ENCODE results near the gene ADPRM. TPM values are rescaled to one million over a fixed set of nuclear protein-coding genes. Genes with fewer than 3 reads are reported as not detected.

ADPRM gene
- total RNA-seq, 2 donors from 2014 or later, result 6.9 to 13.6 TPM

DNA sequence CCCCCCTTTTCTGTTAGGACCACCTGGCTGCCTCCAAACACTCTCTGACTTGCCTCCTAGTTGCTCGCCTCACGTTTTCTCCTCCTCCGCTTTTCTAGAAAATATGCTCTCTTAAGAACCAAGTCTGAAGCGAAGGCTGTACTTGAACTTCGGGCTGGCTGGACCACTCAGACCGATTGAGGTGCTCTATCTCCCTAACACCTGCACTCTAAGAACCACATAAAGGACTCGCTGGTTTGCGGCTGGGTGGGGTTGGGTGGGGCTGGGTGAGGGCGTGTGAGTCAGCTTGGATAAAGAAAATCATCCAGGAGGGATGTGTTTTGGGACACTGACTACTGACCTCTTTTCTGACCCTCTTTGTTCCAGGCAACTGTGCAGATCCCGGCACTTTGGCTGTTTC, 55.3 kb downstream of the ADPRM start:
- Histone ChIP-seq H3K9me3 (no peaks in the 10 kb centered on the region), H3K27me3 (replicated peaks; ENCODE audit: insufficient read depth) (no peaks in the 10 kb centered on the region), H3K27ac (no peak overlapping the region), H3K36me3 (no peaks in the 10 kb centered on the region), H3K4me1 (ENCODE audit: control insufficient read depth in 1 of 2, low read depth in 2 of 2) (no peaks in the 10 kb centered on the region), H3K4me3 (no peak overlapping the region)
- no peak for ATAC-seq (ENCODE audit: insufficient number of reproducible peaks, low FRiP score, low read depth)
- DNase-seq (ENCODE audit: low spot score), result no peak
- TF ChIP-seq, protein P1, sequence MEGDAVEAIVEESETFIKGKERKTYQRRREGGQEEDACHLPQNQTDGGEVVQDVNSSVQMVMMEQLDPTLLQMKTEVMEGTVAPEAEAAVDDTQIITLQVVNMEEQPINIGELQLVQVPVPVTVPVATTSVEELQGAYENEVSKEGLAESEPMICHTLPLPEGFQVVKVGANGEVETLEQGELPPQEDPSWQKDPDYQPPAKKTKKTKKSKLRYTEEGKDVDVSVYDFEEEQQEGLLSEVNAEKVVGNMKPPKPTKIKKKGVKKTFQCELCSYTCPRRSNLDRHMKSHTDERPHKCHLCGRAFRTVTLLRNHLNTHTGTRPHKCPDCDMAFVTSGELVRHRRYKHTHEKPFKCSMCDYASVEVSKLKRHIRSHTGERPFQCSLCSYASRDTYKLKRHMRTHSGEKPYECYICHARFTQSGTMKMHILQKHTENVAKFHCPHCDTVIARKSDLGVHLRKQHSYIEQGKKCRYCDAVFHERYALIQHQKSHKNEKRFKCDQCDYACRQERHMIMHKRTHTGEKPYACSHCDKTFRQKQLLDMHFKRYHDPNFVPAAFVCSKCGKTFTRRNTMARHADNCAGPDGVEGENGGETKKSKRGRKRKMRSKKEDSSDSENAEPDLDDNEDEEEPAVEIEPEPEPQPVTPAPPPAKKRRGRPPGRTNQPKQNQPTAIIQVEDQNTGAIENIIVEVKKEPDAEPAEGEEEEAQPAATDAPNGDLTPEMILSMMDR (IDR thresholded peaks at IDR 0.05), result no peak

DNA sequence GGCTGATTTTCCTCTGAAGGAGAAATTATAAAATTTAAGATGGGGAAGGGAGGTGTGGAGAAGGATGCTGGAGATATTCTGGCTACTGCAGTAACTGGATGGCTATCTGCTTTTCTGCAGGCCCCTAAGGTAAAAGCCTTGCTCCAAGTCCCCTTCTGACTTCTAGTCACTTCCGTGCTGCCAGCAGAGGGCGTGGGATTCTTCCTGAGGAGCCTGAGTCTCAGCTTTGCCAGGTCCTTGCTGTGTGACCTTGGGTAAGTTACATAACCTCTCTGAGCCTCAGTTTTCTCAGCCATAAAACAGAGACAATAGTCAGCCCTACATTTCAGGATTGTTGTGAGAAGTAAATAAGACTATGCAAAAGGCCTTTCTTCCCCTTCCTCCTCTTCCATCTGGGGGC, 56.7 kb downstream of the ADPRM start:
- Histone ChIP-seq H3K9me3 (no peaks in the 10 kb centered on the region), H3K4me1 (ENCODE audit: control insufficient read depth in 1 of 2, low read depth in 2 of 2) (no peaks in the 10 kb centered on the region), H3K27ac (no peak overlapping the region), H3K27me3 (replicated peaks; ENCODE audit: insufficient read depth) (no peaks in the 10 kb centered on the region), H3K36me3 (no peaks in the 10 kb centered on the region), H3K4me3 (no peak overlapping the region)
- DNase-seq (ENCODE audit: low spot score), result no peak
- TF ChIP-seq, protein P1 (IDR thresholded peaks at IDR 0.05), result no peak
- no peak for ATAC-seq (ENCODE audit: insufficient number of reproducible peaks, low FRiP score, low read depth)

DNA sequence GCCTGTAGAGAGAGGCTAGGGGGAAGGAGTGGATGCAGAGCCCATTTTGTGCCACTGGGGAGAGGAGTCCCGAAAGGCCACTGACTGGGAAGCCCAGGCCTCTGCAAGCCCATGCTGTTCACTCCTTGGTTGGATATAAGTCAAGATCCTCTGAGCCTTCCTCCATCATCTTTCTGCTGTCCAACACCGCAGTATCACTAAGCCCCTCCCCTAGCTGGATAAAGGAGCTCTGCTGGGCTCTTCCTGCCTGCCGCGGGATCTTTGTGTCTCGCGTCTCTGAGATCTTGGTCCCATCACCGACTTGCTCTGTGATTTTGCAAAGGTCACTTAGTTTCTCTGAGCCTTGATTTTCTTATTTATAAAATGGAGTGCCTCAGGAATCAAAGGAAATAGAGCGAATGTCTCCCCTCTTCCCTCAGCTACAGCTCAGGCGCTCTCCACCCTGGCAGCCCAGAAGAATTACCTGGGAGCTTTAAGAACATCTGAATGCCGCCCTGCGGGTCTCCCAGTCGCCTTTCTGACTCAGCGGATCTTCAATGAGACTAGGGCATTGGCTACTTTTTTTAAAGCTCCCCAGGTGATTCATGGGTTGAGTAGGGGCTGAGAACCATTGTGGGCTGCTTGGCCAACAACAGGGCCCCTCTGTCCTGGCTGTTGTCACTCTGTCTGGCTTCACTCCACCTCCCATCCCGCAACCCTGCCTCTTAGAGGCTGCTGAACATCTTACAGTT, 57.6 kb downstream of the ADPRM start:
- Histone ChIP-seq H3K36me3 (no peaks in the 10 kb centered on the region), H3K4me1 (ENCODE audit: control insufficient read depth in 1 of 2, low read depth in 2 of 2) (no peaks in the 10 kb centered on the region), H3K27me3 (replicated peaks; ENCODE audit: insufficient read depth) (no peaks in the 10 kb centered on the region), H3K4me3 (no peak overlapping the region), H3K9me3 (no peaks in the 10 kb centered on the region), H3K27ac (no peak overlapping the region)
- TF ChIP-seq, protein P1 (IDR thresholded peaks at IDR 0.05), result no peak
- ATAC-seq (ENCODE audit: insufficient number of reproducible peaks, low FRiP score, low read depth), result no peak
- DNase-seq (ENCODE audit: low spot score), result no peak

DNA sequence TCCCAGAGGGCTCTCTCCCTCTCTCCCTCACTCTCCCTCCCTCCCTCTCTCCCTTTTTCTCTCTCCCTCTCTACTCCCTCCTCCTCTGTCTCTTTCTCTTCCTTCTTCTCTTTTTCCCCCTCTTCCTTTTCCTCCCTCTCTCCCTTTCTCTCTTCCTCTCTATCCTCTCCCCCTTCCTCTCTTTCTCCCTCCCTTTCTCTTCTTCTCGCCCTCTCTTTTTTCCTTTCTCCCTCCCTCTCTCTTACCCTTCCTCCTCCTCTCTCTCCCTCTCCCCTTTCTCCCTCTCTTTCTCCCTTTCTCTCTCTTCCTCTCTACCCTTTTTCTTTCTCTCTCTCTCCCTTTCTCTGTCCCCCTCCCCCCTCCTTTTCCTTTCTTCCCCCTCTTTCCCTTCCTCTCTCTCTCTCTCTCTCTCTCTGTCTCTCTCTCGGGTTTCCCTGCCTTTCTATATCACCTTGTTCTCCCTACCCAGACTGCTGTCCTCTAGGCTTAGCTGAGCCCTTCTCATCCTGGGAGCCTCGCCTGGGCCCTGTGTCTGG, 58.3 kb downstream of the ADPRM start:
- Histone ChIP-seq H3K4me1 (ENCODE audit: control insufficient read depth in 1 of 2, low read depth in 2 of 2) (no peaks in the 10 kb centered on the region), H3K4me3 (no peak overlapping the region), H3K27ac (no peak overlapping the region), H3K36me3 (no peaks in the 10 kb centered on the region), H3K27me3 (replicated peaks; ENCODE audit: insufficient read depth) (no peaks in the 10 kb centered on the region), H3K9me3 (no peaks in the 10 kb centered on the region)
- TF ChIP-seq, protein P1 (IDR thresholded peaks at IDR 0.05), result no peak
- no peak for ATAC-seq (ENCODE audit: insufficient number of reproducible peaks, low FRiP score, low read depth)
- no peak for DNase-seq (ENCODE audit: low spot score)

DNA sequence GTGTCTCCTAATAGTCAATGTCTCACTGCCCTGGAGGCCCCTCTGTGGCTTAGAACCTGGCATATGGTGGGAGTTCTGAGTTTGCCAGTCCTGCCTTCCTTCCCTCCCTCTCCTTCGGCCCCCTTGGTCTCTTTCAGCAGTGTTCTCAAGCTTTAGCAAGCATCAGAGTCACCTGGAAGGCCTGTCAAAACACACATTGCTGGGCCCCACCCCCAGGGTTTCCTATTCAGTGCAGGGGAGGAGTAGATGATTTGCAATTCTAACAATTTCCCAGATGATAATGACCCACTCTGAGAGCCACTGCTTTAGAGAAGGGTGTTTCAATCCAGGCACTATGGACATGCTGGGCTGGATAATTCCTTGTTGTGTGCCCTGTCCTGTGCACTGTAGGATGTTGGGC, 58.8 kb downstream of the ADPRM start:
- H3K4me3 ChIP-seq, result no peak overlapping the region
- H3K4me1 ChIP-seq (ENCODE audit: control insufficient read depth in 1 of 2, low read depth in 2 of 2), result no peaks in the 10 kb centered on the region
- no peaks in the 10 kb centered on the region for H3K36me3 ChIP-seq
- TF ChIP-seq, protein P1 (IDR thresholded peaks at IDR 0.05), result no peak
- no peaks in the 10 kb centered on the region for H3K9me3 ChIP-seq
- H3K27me3 ChIP-seq (replicated peaks; ENCODE audit: insufficient read depth), result no peaks in the 10 kb centered on the region
- H3K27ac ChIP-seq, result no peak overlapping the region
- DNase-seq (ENCODE audit: low spot score) (no peak), ATAC-seq (ENCODE audit: insufficient number of reproducible peaks, low FRiP score, low read depth) (no peak)

Data from thoracic aorta (tissue), 2 donors.